ENCODE measurements around the gene KRTAP5-7. TPM values are rescaled to one million over a fixed set of nuclear protein-coding genes. Genes with fewer than 3 reads are reported as not detected.

The KRTAP5-7 gene
- total RNA-seq, 1 experiment from 2014 or later: not detected

GRCh38 chr11:71555508-71555907, 28.4 kb downstream of the KRTAP5-7 start:
- DNase-seq: no peak
- BruUV-seq (replicated peaks): no TSS peak
- H3K27me3 ChIP-seq (ENCODE audit: low read length): no peaks in the 10 kb centered on the region; the same call in 1 of the 2 replicates
- intact Hi-C loops (cut with micrococcal nuclease): no loop called here
- no peak overlapping the region for H3K27ac ChIP-seq (ENCODE audit: low read length)
- ChIA-PET CTCF (no interaction called here), POLR2A (ENCODE audit: unreplicated experiment) (no interaction called here)
- no peaks in the 10 kb centered on the region for H3K79me2 ChIP-seq (ENCODE audit: low read length)
- TF ChIP-seq EZH2phosphoT487 (IDR thresholded peaks at IDR 0.05; ENCODE audit: borderline replicate concordance, low read length): no peak
- TF ChIP-seq CTCF (conservative IDR thresholded peaks at IDR 0.05; ENCODE audit: low read depth, low read length): no peak
- TF ChIP-seq EZH2 (IDR thresholded peaks at IDR 0.05; ENCODE audit: low read length, unreplicated experiment): no peak
- no peaks in the 10 kb centered on the region for H3K9me3 ChIP-seq (ENCODE audit: low read length)
- ATAC-seq: no peak
- H3F3A ChIP-seq (ENCODE audit: low read length, unreplicated experiment): no peaks in the 10 kb centered on the region
- no peak overlapping the region for H2AFZ ChIP-seq (ENCODE audit: low read length)
- H3K4me2 ChIP-seq (ENCODE audit: low read length): no peak overlapping the region
- H3K4me3 ChIP-seq (ENCODE audit: low read length): no peak overlapping the region
- no peaks in the 10 kb centered on the region for H3K9me2 ChIP-seq (replicated peaks; ENCODE audit: low read length)
- no peak overlapping the region for H3K9ac ChIP-seq (ENCODE audit: low read length)
- no peaks in the 10 kb centered on the region for H3K4me1 ChIP-seq (ENCODE audit: insufficient read depth, low read length)
- no peaks in the 10 kb centered on the region for H3K36me3 ChIP-seq (ENCODE audit: low read depth, low read length)
- no peaks in the 10 kb centered on the region for H4K20me1 ChIP-seq (ENCODE audit: low read length)

- Histone ChIP-seq H3K79me2 (ENCODE audit: low read length) (no peaks in the 10 kb centered on the region), H3K27me3 (ENCODE audit: low read length) (no peaks in the 10 kb centered on the region; the same call in 1 of the 2 replicates), H3K9me2 (replicated peaks; ENCODE audit: low read length) (no peaks in the 10 kb centered on the region), H3K4me2 (ENCODE audit: low read length) (no peak overlapping the region), H2AFZ (ENCODE audit: low read length) (no peak overlapping the region), H3K27ac (ENCODE audit: low read length) (no peak overlapping the region), H3K9me3 (ENCODE audit: low read length) (no peaks in the 10 kb centered on the region), H3K9ac (ENCODE audit: low read length) (no peak overlapping the region), H3K4me1 (ENCODE audit: insufficient read depth, low read length) (no peaks in the 10 kb centered on the region), H4K20me1 (ENCODE audit: low read length) (no peaks in the 10 kb centered on the region), H3F3A (ENCODE audit: low read length, unreplicated experiment) (no peaks in the 10 kb centered on the region), H3K36me3 (ENCODE audit: low read depth, low read length) (no peaks in the 10 kb centered on the region), H3K4me3 (ENCODE audit: low read length) (no peak overlapping the region)
- intact Hi-C loops (cut with micrococcal nuclease): no loop called here
- TF ChIP-seq CTCF (conservative IDR thresholded peaks at IDR 0.05; ENCODE audit: low read depth, low read length): no peak
- TF ChIP-seq EZH2phosphoT487 (IDR thresholded peaks at IDR 0.05; ENCODE audit: borderline replicate concordance, low read length): no peak
- no TSS peak for BruUV-seq (replicated peaks)
- DNase-seq: no peak
- no peak for ATAC-seq
- CTCF ChIA-PET: no interaction called here
- POLR2A ChIA-PET (ENCODE audit: unreplicated experiment): no interaction called here
Observed at GRCh38 chr11:71556018-71556417, 29.0 kb downstream of the KRTAP5-7 start.

GRCh38 chr11:71557257-71557656, 30.2 kb downstream of the KRTAP5-7 start:
- ATAC-seq: no peak
- no peaks in the 10 kb centered on the region for H3K9me2 ChIP-seq (replicated peaks; ENCODE audit: low read length)
- H3K27ac ChIP-seq (ENCODE audit: low read length): no peak overlapping the region
- ChIA-PET CTCF (no interaction called here), POLR2A (ENCODE audit: unreplicated experiment) (no interaction called here)
- TF ChIP-seq EZH2phosphoT487 (IDR thresholded peaks at IDR 0.05; ENCODE audit: borderline replicate concordance, low read length) (no peak), EZH2 (IDR thresholded peaks at IDR 0.05; ENCODE audit: low read length, unreplicated experiment) (no peak), CTCF (conservative IDR thresholded peaks at IDR 0.05; ENCODE audit: low read depth, low read length) (no peak)
- H3K9ac ChIP-seq (ENCODE audit: low read length): no peak overlapping the region
- no peaks in the 10 kb centered on the region for H4K20me1 ChIP-seq (ENCODE audit: low read length)
- no peaks in the 10 kb centered on the region for H3K9me3 ChIP-seq (ENCODE audit: low read length)
- H3F3A ChIP-seq (ENCODE audit: low read length, unreplicated experiment): no peaks in the 10 kb centered on the region
- H2AFZ ChIP-seq (ENCODE audit: low read length): no peak overlapping the region
- no peaks in the 10 kb centered on the region for H3K36me3 ChIP-seq (ENCODE audit: low read depth, low read length)
- no TSS peak for BruUV-seq (replicated peaks)
- no peaks in the 10 kb centered on the region for H3K79me2 ChIP-seq (ENCODE audit: low read length)
- no peaks in the 10 kb centered on the region for H3K27me3 ChIP-seq (ENCODE audit: low read length)
- H3K4me3 ChIP-seq (ENCODE audit: low read length): no peak overlapping the region
- peaks cover 7% of the 10 kb centered on the region; the same call in 1 of the 2 replicates for H3K4me1 ChIP-seq (ENCODE audit: insufficient read depth, low read length)
- DNase-seq: no peak
- intact Hi-C loops (cut with micrococcal nuclease): no loop called here
- H3K4me2 ChIP-seq (ENCODE audit: low read length): no peak overlapping the region
